Measurements from ENCODE around the gene ZNF460.

- TF ChIP-seq CTCF (IDR thresholded peaks at IDR 0.05; ENCODE audit: insufficient read depth, low read length, poor library complexity, severe bottlenecking) (no peak), EZH2phosphoT487 (conservative IDR thresholded peaks at IDR 0.05; ENCODE audit: low read length) (no peak)
Observed at GRCh38 chr19:57310792-57311191, 30.5 kb downstream of the ZNF460 start.
